MCF 10A (cell line): ENCODE data around the gene UGGT2. TPM values are rescaled to one million over a fixed set of nuclear protein-coding genes. Genes with fewer than 3 reads are reported as not detected.

ENCODE experiments used
- BruUV-seq: library from RNA; stranded (reverse); fragments of 400-500 nt; replicated peaks from 2 replicates; lab custom pipeline; 2021; lab: Mats Ljungman, UMichigan
- CTCF ChIA-PET: fragments of 300-600 bp; sonication (Branson Sonifier 250); formaldehyde crosslinking; extraction: SDS; loops from one replicate; lab custom pipeline; 2021; ENCODE audit warnings: antibody characterized with exemption, inconsistent platforms; lab: Yijun Ruan, JAX
- POLR2A ChIA-PET: fragments of 300-600, 350-650 bp; sonication (Branson Sonifier 250); formaldehyde crosslinking; extraction: SDS; loops from one replicate; lab custom pipeline; 2020; ENCODE audit warnings: antibody characterized with exemption, inconsistent platforms; lab: Yijun Ruan, JAX
- DNase-seq: peaks from one replicate; pipeline ENCODE4 v3.0.0-alpha.2; 2018; ENCODE audit not compliant: unreplicated experiment
- H3K27ac Mint-ChIP-seq: one replicate; pipeline ENCODE4 v1.8.0; 2022; ENCODE audit warnings: mild to moderate bottlenecking, low read depth, mixed read lengths; ENCODE audit not compliant: unreplicated experiment
- H3K27me3 Mint-ChIP-seq: one replicate; pipeline ENCODE4 v1.8.0; 2022; ENCODE audit warnings: mixed read lengths; ENCODE audit not compliant: insufficient read depth, unreplicated experiment
- H3K36me3 Mint-ChIP-seq: one replicate; pipeline ENCODE4 v1.8.0; 2022; ENCODE audit warnings: mild to moderate bottlenecking, moderate library complexity, mixed read lengths; ENCODE audit not compliant: insufficient read depth, unreplicated experiment
- H3K4me1 Mint-ChIP-seq: one replicate; pipeline ENCODE4 v1.8.0; 2022; ENCODE audit warnings: mixed read lengths; ENCODE audit not compliant: insufficient read depth, unreplicated experiment
- H3K4me3 Mint-ChIP-seq: one replicate; pipeline ENCODE4 v1.8.0; 2022; ENCODE audit warnings: mild to moderate bottlenecking, moderate library complexity, mixed read lengths; ENCODE audit not compliant: unreplicated experiment
- H3K9me3 Mint-ChIP-seq: one replicate; pipeline ENCODE4 v1.8.0; 2022; ENCODE audit warnings: mixed read lengths; ENCODE audit not compliant: unreplicated experiment
- CTCF ChIP-seq: fragments of 200-600 bp; IDR thresholded peaks from one replicate; pipeline ENCODE4 v1.8.0; 2022; ENCODE audit warnings: antibody characterized with exemption, mild to moderate bottlenecking; ENCODE audit not compliant: unreplicated experiment
- intact Hi-C: fragments of 100-400 bp; cut with micrococcal nuclease; formaldehyde crosslinking; loops from 2 replicates; pipeline ENCODE4 v1.14.1; 2022
- total RNA-seq: library from RNA; stranded (reverse); gene quantifications from 2 replicates; pipeline ENCODE4 v1.2.3, GENCODE V29; 2022

Gene UGGT2
- total RNA-seq, 1 experiment from 2014 or later: 54.0 TPM

GRCh38 chr13:96091164-96092117 is 38.2 kb upstream of the UGGT2 start:
- H3K27me3 Mint-ChIP-seq: peaks cover 48% of the 10 kb centered on the region
- TF ChIP-seq CTCF: no peak
- no TSS peak for BruUV-seq
- ChIA-PET POLR2A (no interaction called here), CTCF (interaction anchor here (0.8 kb wide), 1 partner anchor 1191 kb away, joined by 4 read pairs; no protein-coding TSS in a partner anchor)
- H3K4me3 Mint-ChIP-seq: peak overlapping the region; percentile 35
- H3K9me3 Mint-ChIP-seq: no peaks in the 10 kb centered on the region
- no peaks in the 10 kb centered on the region for H3K36me3 Mint-ChIP-seq
- no peaks in the 10 kb centered on the region for H3K4me1 Mint-ChIP-seq
- no peak for DNase-seq
- H3K27ac Mint-ChIP-seq: no peak overlapping the region
- intact Hi-C loops: no loop called here

GRCh38 chr13:96090240-96091101 is 37.3 kb upstream of the UGGT2 start:
- Mint-ChIP-seq H3K4me3 (peak overlapping the region; percentile 70), H3K27me3 (peaks cover 48% of the 10 kb centered on the region), H3K36me3 (no peaks in the 10 kb centered on the region), H3K9me3 (no peaks in the 10 kb centered on the region), H3K4me1 (no peaks in the 10 kb centered on the region), H3K27ac (no peak overlapping the region)
- no peak for DNase-seq
- no TSS peak for BruUV-seq
- ChIA-PET POLR2A (no interaction called here), CTCF (interaction anchor here (0.5 to 0.8 kb wide), 2 partner anchors 71 to 257 kb away, joined by 3 read pairs; no protein-coding TSS in a partner anchor)
- intact Hi-C loops: no loop called here
- TF ChIP-seq CTCF: no peak

- H3K36me3 Mint-ChIP-seq: no peaks in the 10 kb centered on the region
- BruUV-seq: no TSS peak
- POLR2A ChIA-PET: no interaction called here
- no peak for TF ChIP-seq CTCF
- H3K4me1 Mint-ChIP-seq: no peaks in the 10 kb centered on the region
- peaks cover 48% of the 10 kb centered on the region for H3K27me3 Mint-ChIP-seq
- no peak within 1 kb of the TSS for H3K27ac Mint-ChIP-seq
- peak within 1 kb of the TSS; percentile 70 for H3K4me3 Mint-ChIP-seq
- peak; percentile 28 for DNase-seq
- CTCF ChIA-PET: interaction anchor here (0.7 to 0.8 kb wide), 2 partner anchors 70 to 96 kb away, joined by 3 read pairs; no protein-coding TSS in a partner anchor
- H3K9me3 Mint-ChIP-seq: no peaks in the 10 kb centered on the region
- intact Hi-C loops: no loop called here
Observed at GRCh38 chr13:96089749-96090239, 36.6 kb upstream of the UGGT2 start, which contains the start of gene HS6ST3. TSS of gene HS6ST3 (plus strand) at chr13:96090107.
